Epithelial cell of prostate (primary cell): ENCODE measurements around the gene METTL4.
A peak's percentile ranks its signal among the peaks of the same experiment; 100 is the strongest.

Experiments
- DNase-seq: peaks from one replicate; pipeline ENCODE4 v3.0.0-alpha.2; 2011; ENCODE audit warnings: low read depth, low spot score
- H3K27ac ChIP-seq: fragments of 450-650 bp; 2 replicates; pipeline ENCODE4 v1.5.1; 2017; ENCODE audit warnings: mild to moderate bottlenecking

METTL4 gene

DNA sequence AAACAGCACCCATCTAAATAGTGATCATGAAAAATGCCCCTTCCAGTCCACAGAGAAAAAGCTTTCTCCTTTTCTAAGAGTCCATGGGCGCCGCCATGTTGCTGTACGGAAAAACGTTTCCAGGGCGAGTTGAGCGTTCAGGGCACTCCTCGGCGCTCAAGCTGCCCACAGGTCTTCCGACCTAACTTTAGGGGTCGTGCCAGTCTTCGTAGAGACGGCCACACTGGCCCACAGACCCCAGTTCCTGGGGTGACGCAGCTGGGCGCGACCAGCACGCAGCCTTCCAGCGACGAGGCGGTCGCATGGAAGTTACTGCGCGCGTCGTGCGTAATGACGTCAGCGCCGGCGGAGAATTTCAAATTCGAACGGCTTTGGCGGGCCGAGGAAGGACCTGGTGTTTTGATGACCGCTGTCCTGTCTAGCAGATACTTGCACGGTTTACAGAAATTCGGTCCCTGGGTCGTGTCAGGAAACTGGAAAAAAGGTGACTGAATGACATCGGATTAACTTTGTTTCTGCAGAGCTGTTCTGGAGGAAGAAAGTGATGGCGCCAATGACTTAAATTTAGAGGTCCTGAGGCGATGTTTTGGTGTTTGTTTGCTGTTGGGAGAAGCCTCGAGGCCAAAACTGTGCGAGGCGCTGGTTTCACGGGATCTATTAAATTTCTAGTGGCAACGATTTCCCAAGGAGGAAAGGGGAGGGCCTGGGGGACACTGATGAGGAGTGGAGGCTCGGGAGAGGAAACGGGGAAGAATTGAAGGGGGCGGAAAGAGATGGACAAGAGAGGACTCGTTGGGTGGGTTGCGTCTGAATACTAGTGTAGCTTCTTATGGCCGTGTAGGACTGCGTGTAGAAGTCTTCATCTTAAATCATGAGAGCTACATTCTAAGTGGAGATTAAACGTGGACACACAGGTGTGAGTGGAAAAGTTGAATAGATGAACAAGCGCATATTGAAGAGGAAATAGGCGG, at the start of gene METTL4, which contains the start of gene NDC80:
Gene METTL4 (minus strand): TSS at position 306 of the 971 bp plus-strand sequence. CDS start 4,289 bp downstream, outside the sequence.
Gene NDC80 (plus strand): TSS at position 358 of the 971 bp plus-strand sequence. CDS start 1,429 bp downstream, outside the sequence.
- peak; percentile 50 for DNase-seq
- peak within 1 kb of the TSS; percentile 94 for H3K27ac ChIP-seq

- H3K27ac ChIP-seq, result no peak overlapping the region
- DNase-seq, result no peak
Measured at GRCh38 chr18:2618009-2618408, 46.7 kb upstream of the METTL4 start.

GRCh38 chr18:2617401-2617998, 46.2 kb upstream of the METTL4 start:
- no peak overlapping the region for H3K27ac ChIP-seq
- DNase-seq, result no peak

DNA sequence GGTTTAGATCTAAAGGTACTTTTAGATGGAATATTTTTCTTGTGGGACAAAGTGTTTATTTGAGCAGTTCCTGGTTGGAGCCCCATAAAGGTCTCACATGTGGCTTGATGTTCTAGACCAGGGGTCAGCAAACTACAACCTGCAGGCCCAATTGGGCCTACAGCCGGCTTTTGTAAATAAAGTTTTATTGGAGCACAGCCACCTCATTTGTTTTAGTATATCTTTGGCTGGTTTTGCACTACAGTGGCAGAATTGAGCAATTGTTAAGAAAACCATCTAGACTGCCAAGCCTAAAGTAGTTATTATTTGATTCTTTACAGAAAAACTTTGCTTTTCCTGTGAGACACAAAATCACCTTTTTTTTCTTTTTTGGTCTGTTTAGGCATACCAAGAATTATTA, 41.7 kb upstream of the METTL4 start:
- DNase-seq, result no peak
- H3K27ac ChIP-seq, result no peak overlapping the region

- DNase-seq, result no peak
- no peak overlapping the region for H3K27ac ChIP-seq
Measured at GRCh38 chr18:2610549-2610948, 39.2 kb upstream of the METTL4 start.

- no peak for DNase-seq
- H3K27ac ChIP-seq, result no peak overlapping the region
Measured at GRCh38 chr18:2609604-2610003, 38.3 kb upstream of the METTL4 start.

DNA sequence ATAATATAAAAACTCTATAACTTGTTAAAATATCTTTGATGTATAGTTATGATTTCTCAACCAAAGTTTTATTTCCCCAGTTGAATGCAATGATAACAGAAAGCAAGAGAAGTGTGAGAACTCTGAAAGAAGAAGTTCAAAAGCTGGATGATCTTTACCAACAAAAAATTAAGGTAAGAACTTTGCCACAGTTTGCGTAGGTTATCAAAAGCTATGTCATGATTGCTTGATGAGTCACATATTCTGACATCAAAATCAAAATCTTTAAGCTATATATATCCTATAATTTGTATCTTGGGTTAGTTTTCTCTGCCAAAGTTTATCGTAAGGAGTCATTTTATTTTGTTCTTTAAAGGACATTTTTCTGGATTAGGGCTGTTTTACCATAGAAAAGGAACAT, 35.0 kb upstream of the METTL4 start:
- no peak for DNase-seq
- no peak overlapping the region for H3K27ac ChIP-seq

- H3K27ac ChIP-seq, result no peak overlapping the region
- DNase-seq, result no peak
Measured at GRCh38 chr18:2602844-2603243, 31.5 kb upstream of the METTL4 start.

DNA sequence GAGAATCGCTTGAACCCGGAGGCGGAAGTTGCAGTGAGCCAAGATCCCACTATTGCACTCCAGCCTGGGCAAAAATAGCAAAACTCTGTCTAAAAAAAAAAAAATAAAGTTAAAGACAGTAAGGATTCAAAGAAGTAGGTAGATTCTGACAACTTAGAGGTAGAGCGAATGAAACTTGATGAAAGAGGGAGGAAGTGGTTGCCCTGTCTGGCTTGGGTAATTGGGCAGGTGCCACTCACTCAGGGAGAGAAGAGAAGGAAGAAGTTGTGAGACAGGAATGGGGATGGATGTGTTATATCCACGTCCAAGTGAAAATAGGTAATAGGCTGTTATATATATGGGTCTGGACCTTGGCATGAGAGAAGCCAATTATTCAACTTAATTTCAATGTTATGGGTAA, 26.3 kb upstream of the METTL4 start:
- H3K27ac ChIP-seq, result no peak overlapping the region
- no peak for DNase-seq

- H3K27ac ChIP-seq, result peak overlapping the region; percentile 84
- no peak for DNase-seq
Measured at GRCh38 chr18:2590303-2590702, 19.0 kb upstream of the METTL4 start.

DNA sequence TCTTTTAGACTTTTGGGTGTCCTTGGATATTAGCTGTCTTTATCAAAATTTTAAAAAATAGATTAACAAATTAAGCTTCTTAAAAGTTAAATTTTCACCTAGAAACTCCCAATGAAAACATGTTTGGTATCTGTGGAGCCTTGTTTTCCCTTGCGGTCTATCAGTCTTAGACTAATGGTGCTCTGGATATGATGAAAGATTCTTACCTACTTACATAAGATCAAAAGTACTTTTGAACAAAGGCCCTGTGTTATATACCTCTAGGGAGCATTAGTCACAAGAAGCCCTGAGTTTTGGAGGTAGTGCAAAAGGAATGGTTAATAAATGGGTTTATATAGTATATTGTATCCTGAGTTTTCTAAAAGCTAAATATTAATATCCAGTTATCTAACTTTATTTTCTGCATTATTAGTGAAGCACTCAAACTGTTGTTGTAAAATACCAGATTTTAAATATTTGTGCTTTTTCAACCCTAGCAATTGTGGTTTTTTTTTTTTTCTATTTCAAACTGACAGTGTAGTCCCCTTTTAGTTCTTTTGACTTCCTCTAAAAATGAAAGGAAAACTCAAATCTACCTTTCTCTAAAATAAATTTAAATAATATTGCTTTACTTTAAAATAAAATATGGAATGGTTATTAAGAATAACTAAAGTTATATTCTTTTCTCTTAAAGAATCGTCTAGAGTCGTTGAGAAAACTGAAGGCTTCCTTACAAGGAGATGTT, 18.2 kb upstream of the METTL4 start:
- peak; percentile 65 for DNase-seq
- H3K27ac ChIP-seq, result peak overlapping the region; percentile 84

GRCh38 chr18:2588666-2589344, 17.5 kb upstream of the METTL4 start:
- H3K27ac ChIP-seq, result peak overlapping the region; percentile 84
- DNase-seq, result no peak

- H3K27ac ChIP-seq, result no peak overlapping the region
- DNase-seq, result no peak
Measured at GRCh38 chr18:2587788-2588187, 16.5 kb upstream of the METTL4 start.

DNA sequence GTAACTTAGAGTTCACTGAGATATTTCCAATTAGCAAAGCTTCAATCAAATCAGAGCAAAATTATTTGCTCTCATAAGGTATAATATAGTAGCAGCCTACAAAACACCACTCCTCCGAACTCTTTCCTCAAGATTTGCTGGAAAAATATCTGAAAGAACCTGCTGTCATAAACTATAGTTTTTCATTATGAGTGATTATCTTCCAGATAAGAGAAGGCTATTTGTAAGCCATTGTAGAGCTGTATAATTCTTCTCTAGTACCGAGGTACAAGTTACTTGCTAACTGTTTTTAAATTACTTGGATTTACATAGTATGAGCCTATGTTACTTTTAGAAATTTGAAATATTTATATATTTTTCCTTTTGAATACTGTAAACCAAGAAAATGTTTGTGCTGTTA, 2.1 kb upstream of the METTL4 start:
- no peak overlapping the region for H3K27ac ChIP-seq
- no peak for DNase-seq

GRCh38 chr18:2572892-2573291, 1.6 kb upstream of the METTL4 start:
- H3K27ac ChIP-seq, result no peak overlapping the region
- no peak for DNase-seq

DNA sequence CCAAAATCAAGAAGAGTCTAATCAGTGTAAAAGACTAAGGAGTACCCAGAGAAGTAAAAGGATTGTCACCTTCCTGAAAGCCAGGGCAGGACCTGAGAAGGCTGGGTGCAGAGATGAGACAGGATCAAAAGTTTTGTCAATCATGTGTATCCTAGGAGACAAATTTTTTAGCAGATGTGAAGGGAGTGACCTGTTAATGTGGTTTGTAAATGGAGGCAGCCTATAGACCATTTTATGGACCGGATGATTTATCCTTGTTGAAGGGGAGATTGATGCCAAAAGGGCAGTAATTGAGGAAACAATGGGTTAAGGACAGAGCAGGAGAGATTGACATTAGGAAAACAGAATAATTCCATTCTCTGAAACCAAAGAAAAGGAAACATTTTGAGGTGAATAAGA, 865 bp upstream of the METTL4 start:
- no peak overlapping the region for H3K27ac ChIP-seq
- no peak for DNase-seq

DNA sequence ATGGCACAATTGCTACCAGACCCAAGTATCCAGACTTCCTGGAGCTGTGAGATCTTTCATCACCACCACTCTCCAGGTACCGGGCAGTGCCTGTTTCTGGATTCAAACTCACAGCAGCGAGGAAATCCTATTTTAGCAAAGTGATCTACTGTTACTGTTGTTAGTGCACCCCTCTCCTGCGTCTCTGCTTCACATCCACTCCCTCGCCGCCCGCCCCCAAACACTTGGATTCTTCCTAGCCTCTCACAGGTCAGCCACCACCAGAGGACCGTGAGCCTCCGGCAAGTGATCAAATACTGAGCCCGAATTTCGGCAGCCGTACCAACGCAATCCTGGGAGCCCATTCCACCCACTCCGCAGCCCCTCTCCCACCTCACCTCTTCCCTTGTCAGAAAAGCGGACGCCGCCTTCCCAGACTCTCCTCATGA, 519 bp downstream of the METTL4 start:
- H3K27ac ChIP-seq, result peak overlapping the region; percentile 94
- no peak for DNase-seq

GRCh38 chr18:2569338-2570207, 1.7 kb downstream of the METTL4 start:
- H3K27ac ChIP-seq, result no peak overlapping the region
- DNase-seq, result no peak

- DNase-seq, result no peak
- H3K27ac ChIP-seq, result no peak overlapping the region
Measured at GRCh38 chr18:2568605-2569004, 2.7 kb downstream of the METTL4 start.
